Measurements from ENCODE around the gene ETV2. TPM values are rescaled to one million over a fixed set of nuclear protein-coding genes. Genes with fewer than 3 reads are reported as not detected.
A peak's percentile ranks its signal among the peaks of the same experiment; 100 is the strongest.

Gene ETV2
- total RNA-seq, 2 donors from 2014 or later = 1.2 to 1.3 TPM

DNA sequence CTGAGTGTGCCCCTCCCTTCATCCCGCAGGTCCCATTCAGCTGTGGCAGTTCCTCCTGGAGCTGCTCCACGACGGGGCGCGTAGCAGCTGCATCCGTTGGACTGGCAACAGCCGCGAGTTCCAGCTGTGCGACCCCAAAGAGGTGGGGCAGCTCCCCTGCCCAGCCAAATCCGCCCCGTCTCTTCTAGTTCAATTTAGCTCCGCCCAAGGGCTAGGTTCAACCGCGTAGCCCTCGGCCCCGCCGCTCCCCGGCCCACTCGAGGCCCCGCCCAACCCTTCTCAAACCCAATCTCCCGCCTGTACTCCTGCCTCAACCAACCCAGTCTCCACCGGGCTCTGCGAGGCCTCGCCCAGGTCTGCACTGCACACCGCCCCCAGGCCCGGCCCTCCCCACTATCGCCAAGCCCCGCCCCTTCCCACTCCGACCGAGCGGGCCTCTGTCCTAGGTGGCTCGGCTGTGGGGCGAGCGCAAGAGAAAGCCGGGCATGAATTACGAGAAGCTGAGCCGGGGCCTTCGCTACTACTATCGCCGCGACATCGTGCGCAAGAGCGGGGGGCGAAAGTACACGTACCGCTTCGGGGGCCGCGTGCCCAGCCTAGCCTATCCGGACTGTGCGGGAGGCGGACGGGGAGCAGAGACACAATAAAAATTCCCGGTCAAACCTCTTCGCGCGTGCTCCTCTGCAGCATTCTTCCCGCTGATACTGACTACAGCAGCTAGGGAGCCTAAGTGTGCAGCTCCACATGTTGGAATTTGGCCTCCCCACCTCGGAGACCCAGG is 2.9 kb downstream of the ETV2 start:
- no peaks in the 10 kb centered on the region for H3K36me3 Mint-ChIP-seq (ENCODE audit: low read depth)
- WGBS, 2 experiments (ENCODE audit: insufficient coverage in 1 of 2, insufficient read length in 1 of 2) = 1 to 2% methylated on average over 29 to 60 of the region's 60 CpGs
- peak overlapping the region; percentile 92 for H3K27ac Mint-ChIP-seq
- H3K4me1 ChIP-seq (ENCODE audit: control insufficient read depth, insufficient read depth, low read length) = no peaks in the 10 kb centered on the region
- no peaks in the 10 kb centered on the region for H3K27me3 ChIP-seq (ENCODE audit: control insufficient read depth, insufficient read depth, low read length, poor library complexity, severe bottlenecking)
- H3K4me3 Mint-ChIP-seq = peak overlapping the region; percentile 63
- H3K27me3 Mint-ChIP-seq (ENCODE audit: insufficient read depth) = peaks cover 6% of the 10 kb centered on the region
- DNase-seq = peak; percentile 99
- H3K9ac ChIP-seq (ENCODE audit: extremely low read depth, low read length, poor library complexity, severe bottlenecking) = no peak overlapping the region
- H3K27ac ChIP-seq (ENCODE audit: low read depth, low read length) = peak overlapping the region; percentile 27
- H3K9me3 ChIP-seq (ENCODE audit: control insufficient read depth, low read length) = no peaks in the 10 kb centered on the region
- TF ChIP-seq, protein P1, sequence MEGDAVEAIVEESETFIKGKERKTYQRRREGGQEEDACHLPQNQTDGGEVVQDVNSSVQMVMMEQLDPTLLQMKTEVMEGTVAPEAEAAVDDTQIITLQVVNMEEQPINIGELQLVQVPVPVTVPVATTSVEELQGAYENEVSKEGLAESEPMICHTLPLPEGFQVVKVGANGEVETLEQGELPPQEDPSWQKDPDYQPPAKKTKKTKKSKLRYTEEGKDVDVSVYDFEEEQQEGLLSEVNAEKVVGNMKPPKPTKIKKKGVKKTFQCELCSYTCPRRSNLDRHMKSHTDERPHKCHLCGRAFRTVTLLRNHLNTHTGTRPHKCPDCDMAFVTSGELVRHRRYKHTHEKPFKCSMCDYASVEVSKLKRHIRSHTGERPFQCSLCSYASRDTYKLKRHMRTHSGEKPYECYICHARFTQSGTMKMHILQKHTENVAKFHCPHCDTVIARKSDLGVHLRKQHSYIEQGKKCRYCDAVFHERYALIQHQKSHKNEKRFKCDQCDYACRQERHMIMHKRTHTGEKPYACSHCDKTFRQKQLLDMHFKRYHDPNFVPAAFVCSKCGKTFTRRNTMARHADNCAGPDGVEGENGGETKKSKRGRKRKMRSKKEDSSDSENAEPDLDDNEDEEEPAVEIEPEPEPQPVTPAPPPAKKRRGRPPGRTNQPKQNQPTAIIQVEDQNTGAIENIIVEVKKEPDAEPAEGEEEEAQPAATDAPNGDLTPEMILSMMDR (conservative IDR thresholded peaks at IDR 0.05) = no peak
- H3K36me3 ChIP-seq (ENCODE audit: control insufficient read depth, insufficient read depth, low read length) = no peaks in the 10 kb centered on the region
- H3K9me3 Mint-ChIP-seq = no peaks in the 10 kb centered on the region
- peak overlapping the region; percentile 79 for H3K4me3 ChIP-seq (ENCODE audit: low read length)
- peaks cover 17% of the 10 kb centered on the region for H3K4me1 Mint-ChIP-seq

DNA sequence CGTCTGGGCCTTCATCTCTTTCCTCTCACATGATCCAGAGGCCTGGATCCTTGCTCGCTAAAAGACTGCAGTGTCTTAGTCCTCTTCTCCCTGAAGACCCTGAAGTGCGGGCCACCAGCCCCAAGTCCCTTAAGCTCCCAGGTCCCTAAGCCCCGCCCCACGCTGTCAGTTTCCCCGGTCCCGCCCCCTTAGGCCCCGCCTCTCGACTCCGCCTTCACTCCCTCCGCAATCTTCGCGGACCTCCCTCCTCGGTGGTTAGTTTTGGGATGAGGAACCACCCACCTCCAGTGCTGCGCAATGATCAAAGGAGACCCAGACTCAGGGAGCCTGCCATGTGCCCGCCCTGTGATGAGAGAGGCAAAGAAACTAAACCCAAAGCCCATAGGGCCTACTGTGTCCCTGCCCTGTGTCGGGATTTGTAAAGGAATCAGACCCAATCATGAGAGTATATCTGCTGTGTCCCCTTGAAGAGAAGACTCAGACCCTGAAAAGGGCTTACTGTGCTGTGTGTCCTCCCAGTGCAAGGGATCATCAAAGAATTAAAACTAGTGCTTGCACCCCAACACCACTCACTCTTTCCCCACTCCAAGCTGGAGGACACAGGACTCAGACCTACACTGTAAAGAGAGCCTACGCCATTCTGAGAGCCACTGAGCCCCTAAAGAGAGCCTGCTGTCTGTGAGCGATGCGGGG is 3.6 kb downstream of the ETV2 start:
- no peaks in the 10 kb centered on the region for H3K4me1 ChIP-seq (ENCODE audit: control insufficient read depth, insufficient read depth, low read length)
- Mint-ChIP-seq H3K4me3 (peak overlapping the region; percentile 63), H3K36me3 (ENCODE audit: low read depth) (peaks cover under 1% of the 10 kb centered on the region), H3K27me3 (ENCODE audit: insufficient read depth) (peaks cover 6% of the 10 kb centered on the region), H3K27ac (peak overlapping the region; percentile 92), H3K4me1 (peaks cover 17% of the 10 kb centered on the region), H3K9me3 (no peaks in the 10 kb centered on the region)
- H3K36me3 ChIP-seq (ENCODE audit: control insufficient read depth, insufficient read depth, low read length) = peaks cover 5% of the 10 kb centered on the region
- no peaks in the 10 kb centered on the region for H3K27me3 ChIP-seq (ENCODE audit: control insufficient read depth, insufficient read depth, low read length, poor library complexity, severe bottlenecking)
- 17 to 27% methylated on average over 15 to 20 of the region's 20 CpGs for WGBS, 2 experiments (ENCODE audit: insufficient coverage in 1 of 2, insufficient read length in 1 of 2)
- no peaks in the 10 kb centered on the region for H3K9me3 ChIP-seq (ENCODE audit: control insufficient read depth, low read length)
- peak overlapping the region; percentile 27 for H3K27ac ChIP-seq (ENCODE audit: low read depth, low read length)
- TF ChIP-seq, protein P1 (conservative IDR thresholded peaks at IDR 0.05) = no peak
- peak overlapping the region; percentile 79 for H3K4me3 ChIP-seq (ENCODE audit: low read length)
- peak; percentile 98 for DNase-seq
- H3K9ac ChIP-seq (ENCODE audit: extremely low read depth, low read length, poor library complexity, severe bottlenecking) = no peak overlapping the region

DNA sequence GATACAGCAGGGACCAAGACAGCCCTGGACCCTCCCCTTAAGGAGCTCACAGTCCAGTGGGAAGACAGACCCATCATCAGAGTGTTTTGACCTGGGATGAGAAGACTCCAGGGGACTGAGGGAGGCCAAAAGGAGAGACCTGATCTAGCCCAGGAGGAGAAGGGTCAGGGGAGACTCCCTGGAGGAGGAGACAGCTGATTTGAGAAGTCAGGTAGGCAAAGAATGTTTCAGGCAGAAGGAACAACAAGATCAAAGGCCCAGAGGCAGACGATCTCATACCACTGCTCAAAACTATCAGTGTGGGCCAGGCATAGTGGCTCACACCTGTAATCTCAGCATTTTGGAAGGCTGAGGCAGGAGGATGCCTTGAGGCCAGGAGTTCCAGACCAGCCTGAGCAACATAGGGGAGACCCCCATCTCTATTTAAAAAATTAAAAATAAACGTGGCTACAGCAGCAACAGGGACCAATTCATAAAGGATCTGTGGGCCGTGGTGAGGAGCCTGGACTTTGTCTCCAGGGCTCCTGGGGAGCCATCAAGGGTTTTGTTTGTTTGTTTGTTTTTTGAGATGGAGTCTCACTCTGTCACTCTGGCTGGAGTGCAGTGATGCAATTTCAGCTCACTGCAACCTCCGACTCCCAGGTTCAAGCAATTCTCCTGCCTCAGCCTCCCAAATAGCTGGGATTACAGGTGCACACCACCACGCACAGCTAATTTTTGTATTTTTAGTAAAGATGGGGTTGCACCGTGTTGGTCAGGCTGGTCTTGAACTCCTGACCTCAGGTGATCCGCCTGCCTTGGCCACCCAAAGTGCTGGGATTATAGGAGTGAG is 4.4 kb downstream of the ETV2 start:
- TF ChIP-seq, protein P1 (conservative IDR thresholded peaks at IDR 0.05) = no peak
- Histone ChIP-seq H3K27me3 (ENCODE audit: control insufficient read depth, insufficient read depth, low read length, poor library complexity, severe bottlenecking) (no peaks in the 10 kb centered on the region), H3K9me3 (ENCODE audit: control insufficient read depth, low read length) (no peaks in the 10 kb centered on the region), H3K4me1 (ENCODE audit: control insufficient read depth, insufficient read depth, low read length) (no peaks in the 10 kb centered on the region), H3K4me3 (ENCODE audit: low read length) (no peak overlapping the region), H3K27ac (ENCODE audit: low read depth, low read length) (no peak overlapping the region), H3K36me3 (ENCODE audit: control insufficient read depth, insufficient read depth, low read length) (peaks cover 12% of the 10 kb centered on the region), H3K9ac (ENCODE audit: extremely low read depth, low read length, poor library complexity, severe bottlenecking) (no peak overlapping the region)
- H3K27ac Mint-ChIP-seq = no peak overlapping the region
- H3K4me3 Mint-ChIP-seq = no peak overlapping the region
- peaks cover 6% of the 10 kb centered on the region for H3K27me3 Mint-ChIP-seq (ENCODE audit: insufficient read depth)
- DNase-seq = peak; percentile 53
- 86 to 87% methylated on average over 5 to 7 of the region's 7 CpGs for WGBS, 2 experiments (ENCODE audit: insufficient coverage in 1 of 2, insufficient read length in 1 of 2)
- peaks cover 7% of the 10 kb centered on the region for H3K36me3 Mint-ChIP-seq (ENCODE audit: low read depth)
- no peaks in the 10 kb centered on the region for H3K9me3 Mint-ChIP-seq
- H3K4me1 Mint-ChIP-seq = peaks cover 17% of the 10 kb centered on the region

All from endodermal cell (in vitro differentiated cells).